Tibial nerve (tissue), 4 donors: ENCODE measurements around the gene SLC66A3.

ENCODE experiments used
- CTCF ChIP-seq, 5 experiments: fragments of 200-600 bp in 3 of 5; fragments of 450-650 bp in 2 of 5; sonication (generic) in 3 of 5; IDR thresholded peaks; one replicate each; pipeline ENCODE4 v1.5.1; 2016 to 2019; ENCODE audit warnings: antibody characterized with exemption in 5 of 5, mild to moderate bottlenecking in 3 of 5, moderate library complexity in 2 of 5
- EP300 ChIP-seq, 2 donors: sonication (generic); formaldehyde crosslinking; IDR thresholded peaks; one replicate each; pipeline ENCODE4 v1.6.1; 2017; ENCODE audit warnings: antibody characterized with exemption in 2 of 2, mild to moderate bottlenecking in 1 of 2
- POLR2A ChIP-seq, 2 donors: fragments of 450-650 bp; IDR thresholded peaks; one replicate each; pipeline ENCODE4 v1.6.1; 2017; ENCODE audit warnings: antibody characterized with exemption in 2 of 2, mild to moderate bottlenecking in 2 of 2, moderate library complexity in 2 of 2

- no peak for TF ChIP-seq CTCF (IDR thresholded peaks at IDR 0.05)
- TF ChIP-seq POLR2A (IDR thresholded peaks at IDR 0.05) = no peak
- no peak for TF ChIP-seq EP300 (IDR thresholded peaks at IDR 0.05)
Observed at GRCh38 chr2:11123001-11123809, 32.1 kb upstream of the SLC66A3 start.
